Measurements from ENCODE around the gene METTL6.

METTL6 gene

GRCh38 chr3:15453501-15453900, 26.2 kb upstream of the METTL6 start:
- no peak overlapping the region for H3K27ac ChIP-seq (ENCODE audit: low read length)
- H3K9me3 ChIP-seq (replicated peaks; ENCODE audit: insufficient read depth, low read length): no peaks in the 10 kb centered on the region
- no peaks in the 10 kb centered on the region for H3K27me3 ChIP-seq (replicated peaks; ENCODE audit: insufficient read depth, low read length)
- H4K20me1 ChIP-seq (ENCODE audit: insufficient read depth, low read length): no peaks in the 10 kb centered on the region
- no peaks in the 10 kb centered on the region for H3K9me2 ChIP-seq (replicated peaks; ENCODE audit: insufficient read depth, low read length)
- no peak for TF ChIP-seq EZH2phosphoT487 (IDR thresholded peaks at IDR 0.05; ENCODE audit: low read length)
- no peak for TF ChIP-seq CTCF (IDR thresholded peaks at IDR 0.05; ENCODE audit: low read length)
- TF ChIP-seq EZH2 (optimal IDR thresholded peaks at IDR 0.05; ENCODE audit: low read depth, low read length): no peak
- no peak for DNase-seq
- H3F3A ChIP-seq (ENCODE audit: insufficient read depth, low read length): no peaks in the 10 kb centered on the region
- no peak overlapping the region for H3K4me2 ChIP-seq (ENCODE audit: low read depth, low read length)
- H3K4me3 ChIP-seq (ENCODE audit: low read length): no peak overlapping the region
- H2AFZ ChIP-seq (ENCODE audit: low read length): no peak overlapping the region
- H3K36me3 ChIP-seq (replicated peaks; ENCODE audit: insufficient read depth, low read length): no peaks in the 10 kb centered on the region
- H3K9ac ChIP-seq (ENCODE audit: low read length): no peak overlapping the region
- H3K79me2 ChIP-seq (ENCODE audit: low read length): no peaks in the 10 kb centered on the region
- H3K4me1 ChIP-seq (ENCODE audit: low read length): no peaks in the 10 kb centered on the region

DNA sequence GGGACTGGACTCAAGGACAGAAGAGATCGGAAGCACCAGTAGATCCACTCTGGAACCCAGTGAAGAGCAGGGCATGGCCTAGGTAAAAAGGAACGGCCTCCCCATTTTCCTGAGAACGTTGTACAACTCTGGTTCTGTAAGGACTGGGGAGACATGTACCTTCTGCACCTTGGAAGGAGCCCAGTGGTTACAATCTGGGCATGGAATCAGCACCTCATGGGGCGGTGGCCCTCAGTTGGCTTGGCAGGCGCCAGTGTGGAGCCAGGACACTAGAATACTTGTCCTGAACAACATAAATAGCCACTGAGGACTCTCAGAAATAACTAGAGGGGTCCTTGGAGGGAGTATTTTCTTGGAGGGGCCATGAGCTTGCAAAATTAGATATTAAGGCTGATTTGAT, 25.6 kb upstream of the METTL6 start:
- Histone ChIP-seq H3K79me2 (ENCODE audit: low read length) (no peaks in the 10 kb centered on the region), H3K4me3 (ENCODE audit: low read length) (no peak overlapping the region), H3K4me2 (ENCODE audit: low read depth, low read length) (no peak overlapping the region), H3F3A (ENCODE audit: insufficient read depth, low read length) (no peaks in the 10 kb centered on the region), H3K36me3 (replicated peaks; ENCODE audit: insufficient read depth, low read length) (no peaks in the 10 kb centered on the region), H3K9ac (ENCODE audit: low read length) (no peak overlapping the region), H3K27me3 (replicated peaks; ENCODE audit: insufficient read depth, low read length) (no peaks in the 10 kb centered on the region), H3K9me2 (replicated peaks; ENCODE audit: insufficient read depth, low read length) (no peaks in the 10 kb centered on the region), H2AFZ (ENCODE audit: low read length) (no peak overlapping the region), H3K4me1 (ENCODE audit: low read length) (no peaks in the 10 kb centered on the region), H3K9me3 (replicated peaks; ENCODE audit: insufficient read depth, low read length) (no peaks in the 10 kb centered on the region), H4K20me1 (ENCODE audit: insufficient read depth, low read length) (no peaks in the 10 kb centered on the region), H3K27ac (ENCODE audit: low read length) (no peak overlapping the region)
- no peak for TF ChIP-seq EZH2 (optimal IDR thresholded peaks at IDR 0.05; ENCODE audit: low read depth, low read length)
- no peak for TF ChIP-seq EZH2phosphoT487 (IDR thresholded peaks at IDR 0.05; ENCODE audit: low read length)
- TF ChIP-seq CTCF (IDR thresholded peaks at IDR 0.05; ENCODE audit: low read length): no peak
- DNase-seq: no peak

- Histone ChIP-seq H3K27ac (ENCODE audit: low read length) (no peak overlapping the region), H3F3A (ENCODE audit: insufficient read depth, low read length) (no peaks in the 10 kb centered on the region), H2AFZ (ENCODE audit: low read length) (no peak overlapping the region), H3K4me1 (ENCODE audit: low read length) (no peaks in the 10 kb centered on the region), H3K9me3 (replicated peaks; ENCODE audit: insufficient read depth, low read length) (no peaks in the 10 kb centered on the region), H3K9ac (ENCODE audit: low read length) (no peak overlapping the region), H3K4me3 (ENCODE audit: low read length) (no peak overlapping the region), H3K27me3 (replicated peaks; ENCODE audit: insufficient read depth, low read length) (no peaks in the 10 kb centered on the region), H3K79me2 (ENCODE audit: low read length) (no peaks in the 10 kb centered on the region), H4K20me1 (ENCODE audit: insufficient read depth, low read length) (no peaks in the 10 kb centered on the region), H3K9me2 (replicated peaks; ENCODE audit: insufficient read depth, low read length) (no peaks in the 10 kb centered on the region), H3K36me3 (replicated peaks; ENCODE audit: insufficient read depth, low read length) (no peaks in the 10 kb centered on the region), H3K4me2 (ENCODE audit: low read depth, low read length) (no peak overlapping the region)
- TF ChIP-seq CTCF (IDR thresholded peaks at IDR 0.05; ENCODE audit: low read length) (no peak), EZH2phosphoT487 (IDR thresholded peaks at IDR 0.05; ENCODE audit: low read length) (no peak), EZH2 (optimal IDR thresholded peaks at IDR 0.05; ENCODE audit: low read depth, low read length) (no peak)
- DNase-seq: no peak
Measured at GRCh38 chr3:15452156-15452555, 24.8 kb upstream of the METTL6 start.
